A673 (cell line): ENCODE measurements around the gene ZNF689.

ENCODE experiments used
- EZH2 ChIP-seq: fragments of 200-600 bp; sonication (generic); IDR thresholded peaks from 2 replicates; pipeline ENCODE4 v1.6.1; 2017; ENCODE audit warnings: borderline replicate concordance, low read depth, mild to moderate bottlenecking, mixed read lengths, antibody characterized with exemption, low read length; ENCODE audit not compliant: poor library complexity, severe bottlenecking
- TF ChIP-seq, protein P1 (sequence below): fragments of 300-800, 200-600 bp; sonication (generic); conservative IDR thresholded peaks from 2 replicates; pipeline ENCODE4 v1.5.1; 2017; ENCODE audit warnings: low read depth, mild to moderate bottlenecking, antibody characterized with exemption, low read length, moderate library complexity, mixed read lengths

DNA sequence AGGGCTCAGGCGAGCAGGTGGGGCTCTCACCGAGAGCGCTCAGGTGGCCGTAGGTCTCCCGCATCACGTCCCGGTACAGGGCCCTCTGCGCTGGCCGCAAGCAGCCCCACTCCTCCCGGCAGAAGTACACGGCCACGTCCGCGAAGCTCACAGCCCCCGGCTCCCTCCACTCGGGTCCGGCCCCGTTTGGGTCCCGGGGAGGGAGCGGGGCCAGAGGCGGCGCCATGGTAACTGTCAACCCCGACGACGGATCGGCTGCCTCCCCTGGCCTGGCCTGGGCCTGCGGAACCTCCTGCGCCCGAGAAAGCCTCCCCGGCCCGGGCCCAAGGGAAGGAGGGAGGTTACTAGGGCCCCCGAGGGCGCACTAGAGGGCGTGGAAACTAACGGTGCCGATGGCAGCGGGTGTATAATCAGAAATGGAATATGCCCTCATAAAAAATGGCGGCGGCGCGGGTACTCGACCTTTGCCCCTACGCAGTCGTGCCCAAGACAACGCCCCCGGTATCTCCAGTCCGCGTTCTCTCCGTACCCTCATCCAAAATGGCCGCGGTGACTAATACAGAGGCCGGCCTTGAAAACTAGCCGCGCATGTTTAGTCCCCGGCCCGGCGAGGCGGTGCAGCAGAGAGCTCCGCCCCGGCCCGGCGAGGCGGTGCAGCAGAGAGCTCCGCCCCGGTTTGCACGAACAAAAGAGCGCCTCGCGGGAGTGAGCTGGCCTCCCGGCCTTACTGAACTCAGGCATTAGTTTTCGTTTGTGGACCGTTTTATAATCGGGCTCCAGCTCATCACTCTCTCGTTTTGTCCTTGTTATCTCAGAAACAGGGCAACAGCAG lies 52.0 kb downstream of the ZNF689 start, which contains the start of gene ZNF764:
- TF ChIP-seq, protein P1, sequence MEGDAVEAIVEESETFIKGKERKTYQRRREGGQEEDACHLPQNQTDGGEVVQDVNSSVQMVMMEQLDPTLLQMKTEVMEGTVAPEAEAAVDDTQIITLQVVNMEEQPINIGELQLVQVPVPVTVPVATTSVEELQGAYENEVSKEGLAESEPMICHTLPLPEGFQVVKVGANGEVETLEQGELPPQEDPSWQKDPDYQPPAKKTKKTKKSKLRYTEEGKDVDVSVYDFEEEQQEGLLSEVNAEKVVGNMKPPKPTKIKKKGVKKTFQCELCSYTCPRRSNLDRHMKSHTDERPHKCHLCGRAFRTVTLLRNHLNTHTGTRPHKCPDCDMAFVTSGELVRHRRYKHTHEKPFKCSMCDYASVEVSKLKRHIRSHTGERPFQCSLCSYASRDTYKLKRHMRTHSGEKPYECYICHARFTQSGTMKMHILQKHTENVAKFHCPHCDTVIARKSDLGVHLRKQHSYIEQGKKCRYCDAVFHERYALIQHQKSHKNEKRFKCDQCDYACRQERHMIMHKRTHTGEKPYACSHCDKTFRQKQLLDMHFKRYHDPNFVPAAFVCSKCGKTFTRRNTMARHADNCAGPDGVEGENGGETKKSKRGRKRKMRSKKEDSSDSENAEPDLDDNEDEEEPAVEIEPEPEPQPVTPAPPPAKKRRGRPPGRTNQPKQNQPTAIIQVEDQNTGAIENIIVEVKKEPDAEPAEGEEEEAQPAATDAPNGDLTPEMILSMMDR = no peak
- TF ChIP-seq EZH2 = no peak
